Measurements from ENCODE around the gene TSKS. TPM values are rescaled to one million over a fixed set of nuclear protein-coding genes. Genes with fewer than 3 reads are reported as not detected.

TSKS gene
- total RNA-seq, 1 donor from 2014 or later: not detected

- no peak for TF ChIP-seq CTCF (conservative IDR thresholded peaks at IDR 0.05)
- no peak overlapping the region for H3K27ac Mint-ChIP-seq
- H3K4me3 Mint-ChIP-seq: no peak overlapping the region
- H3K9me3 Mint-ChIP-seq: no peaks in the 10 kb centered on the region
- H3K36me3 Mint-ChIP-seq: peaks cover 12% of the 10 kb centered on the region
- H3K27me3 Mint-ChIP-seq: no peaks in the 10 kb centered on the region
- peaks cover 33% of the 10 kb centered on the region for H3K4me1 Mint-ChIP-seq (ENCODE audit: unreplicated experiment)
- no peak for DNase-seq (ENCODE audit: extremely low spot score, unreplicated experiment)
These were observed 8.6 kb upstream of the TSKS start for GRCh38 chr19:49771674-49772139.

- no peak for DNase-seq (ENCODE audit: extremely low spot score, unreplicated experiment)
- TF ChIP-seq CTCF (conservative IDR thresholded peaks at IDR 0.05): no peak
- Mint-ChIP-seq H3K4me1 (ENCODE audit: unreplicated experiment) (peaks cover 40% of the 10 kb centered on the region), H3K36me3 (peaks cover 12% of the 10 kb centered on the region), H3K9me3 (no peaks in the 10 kb centered on the region), H3K27ac (peak overlapping the region; percentile 48), H3K4me3 (no peak overlapping the region), H3K27me3 (no peaks in the 10 kb centered on the region)
These were observed 7.4 kb upstream of the TSKS start for GRCh38 chr19:49770529-49770928.

GRCh38 chr19:49767967-49768581, 5.0 kb upstream of the TSKS start:
- peak overlapping the region; percentile 70 for H3K27ac Mint-ChIP-seq

GRCh38 chr19:49767381-49767780, 4.3 kb upstream of the TSKS start:
- H3K4me3 Mint-ChIP-seq: peak overlapping the region; percentile 92
- TF ChIP-seq CTCF (conservative IDR thresholded peaks at IDR 0.05): no peak
- peaks cover 5% of the 10 kb centered on the region for H3K36me3 Mint-ChIP-seq

More at GRCh38 chr19:49767967-49768581, 5.0 kb upstream of the TSKS start:
- no peak for TF ChIP-seq CTCF (conservative IDR thresholded peaks at IDR 0.05)
- peak overlapping the region; percentile 92 for H3K4me3 Mint-ChIP-seq
- no peak for DNase-seq (ENCODE audit: extremely low spot score, unreplicated experiment)
- no peaks in the 10 kb centered on the region for H3K9me3 Mint-ChIP-seq
- no peaks in the 10 kb centered on the region for H3K27me3 Mint-ChIP-seq
- peaks cover 8% of the 10 kb centered on the region for H3K36me3 Mint-ChIP-seq
- H3K4me1 Mint-ChIP-seq (ENCODE audit: unreplicated experiment): peaks cover 32% of the 10 kb centered on the region

GRCh38 chr19:49766930-49767299, 3.8 kb upstream of the TSKS start, which contains the start of gene AP2A1:
Gene AP2A1 (plus strand): TSS chr19:49767001. CDS start chr19:49767134, 133 bp downstream.
- Mint-ChIP-seq H3K9me3 (no peaks in the 10 kb centered on the region), H3K27me3 (no peaks in the 10 kb centered on the region), H3K36me3 (peaks cover 5% of the 10 kb centered on the region), H3K4me1 (ENCODE audit: unreplicated experiment) (peaks cover 26% of the 10 kb centered on the region), H3K4me3 (peak within 1 kb of the TSS; percentile 92), H3K27ac (peak within 1 kb of the TSS; percentile 98)
- no peak for TF ChIP-seq CTCF (conservative IDR thresholded peaks at IDR 0.05)
- no peak for DNase-seq (ENCODE audit: extremely low spot score, unreplicated experiment)

More at GRCh38 chr19:49767381-49767780, 4.3 kb upstream of the TSKS start:
- H3K27ac Mint-ChIP-seq: peak overlapping the region; percentile 70
- no peaks in the 10 kb centered on the region for H3K9me3 Mint-ChIP-seq
- DNase-seq (ENCODE audit: extremely low spot score, unreplicated experiment): no peak
- peaks cover 26% of the 10 kb centered on the region for H3K4me1 Mint-ChIP-seq (ENCODE audit: unreplicated experiment)
- no peaks in the 10 kb centered on the region for H3K27me3 Mint-ChIP-seq

All from type B pancreatic cell (in vitro differentiated cells).